AML-193 (cell line): Measurements from ENCODE around the gene LIX1L.

Source experiments
- DNase-seq, 2 experiments: peaks; one replicate each; lab custom pipeline; 2025; lab: John Stamatoyannopoulos, UW

LIX1L gene

DNA sequence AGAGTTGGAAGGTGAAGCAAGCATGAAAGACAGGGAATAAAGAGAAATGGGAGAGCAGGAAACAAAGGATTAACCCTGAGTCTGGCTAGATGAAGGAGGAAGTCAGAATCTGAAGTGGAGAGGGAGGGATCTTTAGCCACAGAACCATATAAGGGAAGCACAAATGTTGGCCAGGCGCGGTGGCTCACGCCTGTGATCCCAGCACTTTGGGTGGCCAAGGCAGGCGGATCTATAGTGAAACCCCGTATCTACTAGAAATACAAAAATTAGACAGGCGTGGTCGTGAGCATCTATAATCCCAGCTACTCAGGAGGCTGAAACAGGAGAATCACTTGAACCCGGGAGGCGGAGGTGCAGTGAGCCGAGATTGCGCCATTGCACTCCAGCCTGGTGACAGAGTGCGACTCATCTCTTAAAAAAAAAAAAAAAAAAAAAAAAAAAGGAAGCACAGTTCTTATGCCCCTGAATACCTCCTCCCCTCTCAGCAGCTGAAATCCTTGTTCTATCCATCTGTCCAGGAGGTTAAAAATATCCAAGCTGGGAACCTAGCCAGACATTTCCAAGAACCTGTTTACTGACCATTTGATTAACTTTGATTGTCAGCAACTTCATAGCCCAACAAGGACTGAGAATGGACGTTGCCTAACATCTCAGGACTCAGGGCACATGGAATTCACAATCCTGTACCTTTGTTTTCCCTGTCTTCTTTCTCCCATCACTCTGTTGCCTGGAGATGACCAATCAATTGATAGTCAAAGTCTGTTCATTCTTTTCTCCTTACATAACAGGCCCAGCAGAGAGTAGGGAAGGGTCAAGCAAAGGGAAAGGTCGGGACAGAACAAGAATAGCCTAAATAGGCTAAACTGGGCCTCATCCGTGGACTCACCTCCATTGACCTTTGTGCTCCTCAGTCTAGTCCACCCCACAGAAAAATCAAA, 28.0 kb upstream of the LIX1L start:
- DNase-seq: peak; percentile 79 to 80

DNA sequence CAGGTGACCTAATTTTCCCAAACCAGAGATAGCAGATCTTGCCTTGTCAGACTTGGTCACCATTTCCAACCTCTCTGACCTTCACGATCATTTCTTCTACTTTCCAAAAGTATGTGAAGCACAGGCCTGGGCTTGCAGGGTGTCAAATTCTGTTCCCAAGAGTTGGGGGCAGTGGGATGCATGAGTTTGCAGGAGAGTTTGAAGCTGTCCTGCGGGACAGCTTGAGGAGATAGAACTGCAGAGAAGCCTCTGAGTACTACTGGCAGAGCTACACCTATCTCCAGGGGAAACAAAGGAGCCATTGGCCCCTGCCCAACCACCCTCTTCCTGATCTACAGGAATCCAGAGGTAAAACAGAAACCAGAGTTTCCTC, 27.3 kb upstream of the LIX1L start:
- no peak for DNase-seq

DNA sequence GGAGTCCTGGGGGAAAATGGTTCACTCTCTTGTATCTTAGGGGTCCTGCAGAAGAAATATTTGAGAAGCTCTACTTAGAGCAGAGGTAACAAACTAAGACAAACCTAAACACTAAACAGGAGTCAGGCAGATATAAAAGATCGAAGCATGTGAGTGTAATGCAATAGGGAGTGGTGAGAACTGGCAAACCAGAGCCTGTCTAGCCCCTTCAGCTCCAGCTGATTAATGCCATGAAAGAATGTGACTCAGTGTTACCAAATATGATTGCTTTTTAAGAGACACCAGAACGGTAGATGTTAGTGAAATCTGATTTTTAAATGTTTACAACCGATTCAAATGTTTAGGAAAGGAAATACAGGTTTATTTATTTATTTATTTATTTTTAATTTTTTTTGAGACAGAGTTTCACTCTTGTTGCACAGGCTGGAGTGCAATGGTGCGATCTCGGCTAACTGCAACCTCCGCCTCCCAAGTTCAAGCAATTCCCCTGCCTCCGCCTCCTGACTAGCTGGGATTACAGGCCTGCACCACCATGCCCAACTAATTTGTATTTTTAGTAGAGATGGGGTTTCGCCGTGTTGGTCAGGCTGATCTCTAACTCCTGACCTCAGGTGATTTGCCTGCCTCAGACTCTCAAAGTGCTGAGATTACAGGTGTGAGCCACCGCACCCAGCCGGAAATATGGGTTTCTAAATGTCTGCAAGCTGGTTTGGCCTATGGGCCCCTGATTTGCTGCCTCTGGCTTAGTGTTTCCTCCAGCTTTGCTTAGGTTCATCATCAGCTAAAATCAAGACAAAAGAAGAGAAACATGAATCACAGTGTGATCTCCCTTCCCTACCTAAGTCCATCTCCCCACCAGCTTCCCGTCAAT, 26.4 kb upstream of the LIX1L start:
- no peak for DNase-seq

DNA sequence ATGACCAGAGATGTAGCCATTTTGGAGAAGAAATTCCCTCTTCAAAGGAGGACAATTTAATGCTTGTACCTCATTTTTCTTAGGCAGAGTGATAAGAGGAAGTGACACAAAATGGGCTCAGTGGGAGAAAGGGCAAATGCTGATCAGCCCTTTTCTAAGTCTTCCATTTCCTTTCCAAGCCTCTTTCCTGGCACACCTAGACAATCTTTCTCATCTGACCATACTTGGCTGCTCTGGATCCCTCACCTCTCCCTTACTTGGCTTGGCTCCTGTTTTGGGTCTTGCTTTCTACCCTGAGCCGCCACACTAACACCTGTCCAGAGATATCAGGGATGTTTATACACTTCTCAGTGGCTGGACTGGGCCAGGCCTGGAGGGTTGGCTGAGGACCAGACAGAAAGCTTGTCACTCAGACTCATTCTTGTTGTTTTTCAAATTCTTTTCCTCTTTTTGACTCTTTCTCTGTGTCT, 25.4 kb upstream of the LIX1L start:
- no peak for DNase-seq

DNA sequence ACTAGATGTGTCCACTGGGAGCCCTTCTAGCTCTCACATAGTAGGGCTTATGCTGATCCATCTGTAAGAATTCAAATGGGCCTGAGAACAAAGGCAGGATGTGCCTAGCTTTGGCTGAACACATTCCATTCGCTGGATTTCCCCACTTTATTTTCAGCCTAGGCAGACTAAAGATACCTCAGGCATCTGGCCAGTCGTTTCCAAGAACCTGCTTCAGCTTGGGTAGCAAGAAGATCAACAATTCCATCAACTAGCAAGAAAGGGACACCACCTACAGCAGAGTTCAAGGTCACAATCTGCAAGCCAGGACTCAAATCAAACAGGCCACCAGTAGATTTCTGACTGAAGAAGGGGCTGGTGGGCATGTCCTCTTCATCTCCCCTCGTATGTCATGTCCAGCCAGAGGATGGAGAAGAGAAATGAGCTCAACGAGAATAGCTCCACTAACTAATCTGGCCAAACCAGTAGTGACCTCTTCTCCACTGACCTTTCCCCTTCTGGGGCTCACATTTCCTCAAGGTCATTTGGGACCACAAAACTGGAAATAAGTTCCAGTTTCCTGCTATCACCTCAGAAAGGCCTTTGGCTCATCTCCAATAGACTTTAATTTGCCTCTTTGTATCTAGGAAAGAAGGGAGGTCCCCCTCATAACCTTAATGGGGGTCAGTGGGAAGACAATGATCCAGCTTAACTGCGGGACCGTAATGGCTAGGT, 24.4 kb upstream of the LIX1L start:
- no peak for DNase-seq

DNA sequence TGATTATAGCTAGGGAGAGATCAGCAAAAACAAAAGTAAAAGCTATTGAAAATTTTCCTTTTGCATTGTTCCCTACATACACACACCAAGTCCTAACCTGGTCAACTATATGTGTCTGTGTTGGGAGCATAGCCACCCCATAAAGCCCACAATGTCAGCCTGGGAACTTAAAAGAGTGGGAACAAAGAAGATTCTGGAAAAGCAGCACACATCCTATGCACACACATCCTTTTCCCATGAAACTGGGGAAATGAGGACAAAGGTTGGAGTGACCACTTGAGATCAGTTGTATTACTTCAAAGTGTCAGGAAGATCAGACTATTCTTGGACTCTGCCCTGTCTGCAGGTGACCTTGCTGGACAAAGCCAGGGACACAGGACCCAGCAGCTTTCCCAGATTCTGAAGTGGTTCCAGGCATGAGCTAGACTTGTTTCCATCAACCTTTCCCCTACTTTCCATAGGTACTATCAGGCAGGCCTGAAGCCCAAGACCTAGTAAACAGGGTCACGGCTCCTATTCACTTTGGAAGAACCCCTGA, 22.7 kb upstream of the LIX1L start:
- no peak for DNase-seq

DNA sequence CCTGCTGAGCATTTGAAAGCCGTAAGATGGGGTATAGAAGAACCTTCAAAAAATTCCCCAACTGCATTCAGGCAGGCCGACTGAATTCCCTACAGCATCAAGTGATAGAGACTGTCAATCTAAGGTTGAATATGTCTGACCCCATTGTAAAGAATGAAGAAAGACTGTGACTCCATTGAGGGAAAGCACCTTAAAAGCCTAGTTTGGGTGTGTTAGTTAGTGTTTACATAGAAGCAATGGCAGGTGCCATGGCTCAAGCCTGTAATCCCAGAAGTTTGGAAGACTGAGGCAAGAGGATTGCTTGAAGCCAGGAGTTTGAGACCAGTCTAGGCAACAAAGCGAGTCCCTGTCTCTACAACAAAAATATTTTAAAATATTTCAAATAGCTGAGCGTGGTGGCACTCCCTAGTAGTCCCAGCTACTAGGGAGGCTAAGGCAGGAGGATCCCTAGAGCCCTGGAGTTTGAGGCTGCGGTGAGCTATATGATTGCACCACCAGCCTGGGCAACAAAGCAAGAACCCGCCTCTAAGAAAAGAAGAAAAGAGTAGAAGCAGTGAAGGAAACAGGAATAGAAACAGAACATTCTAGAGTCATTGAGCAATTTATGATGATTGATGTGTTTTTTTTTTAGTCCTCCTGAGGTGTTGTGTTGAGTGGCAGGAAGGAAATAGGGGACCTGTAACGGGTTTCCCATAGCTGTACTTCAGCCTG, 22.1 kb upstream of the LIX1L start:
- peak; percentile 12 to 21 for DNase-seq

DNA sequence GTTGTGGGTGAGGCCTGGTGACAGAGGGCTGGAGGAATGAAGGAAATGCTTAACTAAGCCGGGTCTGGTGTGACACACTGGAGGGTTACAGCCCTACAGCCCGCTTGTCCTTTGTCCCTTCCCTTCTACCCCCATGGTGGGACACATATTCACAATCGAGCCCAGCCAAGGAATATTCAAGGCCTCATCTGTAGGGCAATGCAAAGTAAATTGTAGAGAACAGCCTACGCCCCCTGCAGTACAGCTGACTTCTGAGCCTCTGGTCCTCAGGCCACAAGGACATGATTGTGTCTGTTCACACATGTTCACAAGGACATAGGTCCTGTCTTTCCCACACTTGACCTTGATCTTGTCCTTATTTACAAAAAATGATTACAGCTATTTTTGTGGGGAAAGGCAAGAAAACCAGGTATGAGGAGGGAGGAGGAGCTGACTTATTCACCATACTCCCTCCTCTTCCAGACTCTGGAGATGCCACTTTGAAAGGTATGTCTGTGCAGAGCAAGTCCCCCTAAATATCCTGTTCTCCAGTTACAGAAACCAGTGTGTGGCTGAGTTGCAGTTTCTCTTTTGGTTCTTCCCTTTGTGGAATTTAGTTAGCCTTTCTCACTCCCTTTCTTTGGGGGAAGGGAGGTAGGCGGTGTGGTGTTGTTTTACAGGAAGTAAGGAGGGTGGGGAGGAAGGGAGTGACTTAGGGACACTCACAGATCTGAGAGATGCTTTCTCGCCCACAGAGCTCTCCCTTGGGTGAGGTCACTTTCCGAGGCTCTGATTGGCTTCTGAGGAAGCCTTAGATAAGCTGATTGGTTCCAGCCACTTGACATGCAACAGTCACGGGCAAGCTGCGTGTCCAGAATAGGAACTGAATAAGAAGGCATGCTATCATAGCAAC, 21.3 kb upstream of the LIX1L start:
- DNase-seq: peak; percentile 96

DNA sequence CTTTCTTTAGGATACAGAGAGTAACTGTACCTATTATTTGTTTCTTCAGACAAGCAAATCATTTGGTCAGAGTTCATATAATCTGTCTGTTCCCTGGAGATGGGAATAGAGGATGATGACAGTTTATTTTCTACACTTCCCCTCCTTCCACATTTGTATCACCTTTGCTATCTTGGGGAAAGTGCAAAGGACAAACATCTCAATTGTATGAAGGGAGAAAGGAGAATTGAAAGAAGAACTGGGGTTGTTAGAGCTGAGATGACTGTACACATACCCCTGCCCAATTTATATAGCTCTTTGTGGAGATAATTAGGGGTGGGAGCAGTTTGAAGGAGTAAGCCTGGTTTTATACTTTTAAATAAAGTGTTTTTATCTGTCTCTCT, 20.6 kb upstream of the LIX1L start:
- no peak for DNase-seq

DNA sequence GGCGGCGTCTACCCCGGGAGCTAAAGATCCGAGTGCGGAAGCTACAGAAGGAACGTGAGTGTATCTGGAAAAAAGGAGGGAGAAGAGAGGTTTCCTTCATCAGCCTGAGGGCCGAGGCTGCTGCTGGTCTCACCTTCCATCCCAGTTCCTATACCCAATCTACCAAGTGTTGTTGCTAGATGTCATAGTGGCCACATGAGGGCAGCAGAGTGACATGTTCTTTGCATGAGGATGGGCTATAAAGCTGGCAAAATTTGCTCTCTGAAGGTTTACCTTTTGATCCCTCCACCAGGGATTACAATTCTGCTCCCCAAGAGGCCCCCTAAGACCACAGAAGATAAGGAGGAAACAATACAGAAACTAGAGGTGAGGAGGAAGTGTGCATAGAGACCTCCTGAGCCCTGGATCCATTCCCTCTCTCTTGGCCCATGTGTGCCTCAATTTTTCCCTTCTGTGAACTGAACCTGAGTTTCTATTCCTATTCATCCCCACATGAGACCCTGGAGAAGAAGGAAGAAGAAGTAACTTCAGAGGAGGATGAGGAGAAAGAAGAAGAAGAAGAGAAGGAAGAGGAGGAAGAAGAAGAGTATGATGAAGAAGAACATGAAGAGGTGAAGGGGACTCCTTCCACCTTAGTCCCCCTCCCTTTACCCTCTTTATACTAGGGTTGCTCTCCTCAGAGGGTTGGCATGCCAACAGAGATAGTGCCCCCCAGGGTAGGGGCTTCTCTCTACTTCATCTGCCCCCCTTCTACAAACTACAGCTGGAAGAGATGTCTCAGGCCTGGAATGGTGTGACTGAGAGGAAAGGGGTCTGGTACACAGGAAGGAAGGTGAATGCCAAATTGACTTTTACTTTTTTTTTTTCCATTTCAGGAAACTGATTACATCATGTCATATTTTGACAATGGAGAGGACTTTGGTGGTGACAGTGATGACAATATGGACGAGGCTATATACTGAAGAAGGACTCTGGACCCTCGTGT, 20.0 kb upstream of the LIX1L start:
- peak; percentile 76 to 79 for DNase-seq

DNA sequence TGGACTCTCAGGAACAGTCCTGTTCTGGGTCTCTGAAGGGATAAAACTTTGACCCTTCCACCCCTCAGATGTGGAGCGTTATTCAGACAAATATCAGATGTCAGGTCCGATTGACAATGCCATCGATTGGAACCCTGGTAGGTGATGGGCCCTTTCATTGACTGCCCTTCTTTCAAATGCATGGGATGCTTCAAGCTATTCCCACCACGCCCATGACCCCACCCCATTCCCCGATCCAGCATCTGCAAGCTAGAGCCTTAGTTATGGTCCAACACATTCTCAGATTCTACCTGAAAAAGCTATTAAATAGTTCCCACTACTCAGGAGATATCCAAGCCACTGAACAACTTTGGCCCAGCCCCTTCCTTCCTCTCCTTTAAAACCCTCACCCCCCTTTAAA, 19.2 kb upstream of the LIX1L start:
- no peak for DNase-seq

DNA sequence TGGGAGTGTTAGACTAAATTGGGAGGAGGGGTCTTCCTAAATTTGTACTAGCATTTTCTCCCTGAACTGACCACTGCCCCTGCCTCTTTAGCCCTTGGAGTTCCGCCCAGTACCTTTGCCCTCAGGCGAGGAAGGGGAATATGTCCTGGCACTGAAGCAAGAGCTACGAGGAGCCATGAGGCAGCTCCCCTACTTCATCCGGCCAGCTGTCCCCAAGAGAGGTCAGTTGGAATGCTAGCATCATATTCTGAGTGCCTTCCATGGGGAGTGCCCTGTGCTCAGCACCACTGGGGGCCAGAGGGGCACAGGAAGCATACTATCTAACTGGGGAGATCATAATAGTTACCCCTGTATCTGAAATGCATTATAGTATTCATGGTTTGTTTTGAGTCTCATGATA, 17.4 kb upstream of the LIX1L start:
- DNase-seq: no peak

DNA sequence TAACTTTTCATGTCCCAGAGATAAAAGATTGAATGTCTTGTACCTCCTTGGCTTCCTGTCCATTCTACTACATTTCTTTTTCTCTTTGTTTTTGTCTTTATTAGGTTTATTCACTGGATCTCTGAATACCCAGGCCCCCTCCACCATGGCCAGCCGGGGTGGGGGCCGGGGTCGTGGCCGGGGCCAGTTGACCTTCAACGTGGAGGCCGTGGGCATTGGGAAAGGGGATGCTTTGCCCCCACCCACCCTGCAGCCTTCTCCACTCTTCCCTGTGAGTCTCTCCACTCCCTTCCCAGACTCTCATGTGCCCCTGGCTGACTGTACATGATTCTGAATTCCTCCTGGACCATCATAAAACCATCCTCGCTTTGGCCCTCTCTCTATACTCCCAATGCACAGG, 16.9 kb upstream of the LIX1L start:
- no peak for DNase-seq

DNA sequence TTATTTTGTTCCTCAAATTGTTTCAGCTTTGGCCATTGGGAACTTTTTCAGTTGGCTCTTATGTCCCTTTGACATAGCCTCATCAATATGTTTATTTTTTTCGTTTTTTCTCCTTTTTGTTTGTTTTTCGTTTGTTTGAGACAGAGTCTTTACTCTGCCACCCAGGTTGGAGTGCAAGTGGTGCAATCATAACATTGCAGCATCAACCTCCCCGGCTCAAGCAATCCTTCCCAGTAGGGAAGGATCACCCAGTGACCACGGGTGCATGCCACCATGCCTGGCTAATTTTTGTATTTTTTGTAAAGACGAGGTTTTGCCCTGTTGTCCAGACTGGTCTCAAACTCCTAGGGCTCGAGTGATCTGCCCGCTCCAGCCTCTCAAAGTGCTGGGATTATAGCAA, 14.8 kb upstream of the LIX1L start:
- no peak for DNase-seq

DNA sequence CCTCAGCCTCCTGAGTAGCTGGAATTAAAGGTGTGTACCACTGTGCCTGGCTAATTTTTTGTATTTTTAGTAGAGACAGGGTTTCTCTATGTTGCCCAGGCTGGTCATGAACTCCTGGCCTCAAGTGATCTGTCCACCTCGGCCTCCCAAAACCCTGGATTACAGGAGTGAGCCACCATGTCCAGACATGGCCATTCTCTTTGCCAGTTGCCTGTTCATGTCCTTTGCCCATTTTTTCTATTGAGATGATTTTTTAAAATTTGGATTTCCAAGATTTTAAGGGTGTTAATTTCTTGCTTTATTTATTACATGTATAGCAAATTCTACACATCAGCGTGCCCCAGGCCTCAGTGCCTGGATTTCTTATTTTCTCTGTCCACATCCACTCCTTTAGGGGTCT, 9.5 kb upstream of the LIX1L start:
- no peak for DNase-seq

DNA sequence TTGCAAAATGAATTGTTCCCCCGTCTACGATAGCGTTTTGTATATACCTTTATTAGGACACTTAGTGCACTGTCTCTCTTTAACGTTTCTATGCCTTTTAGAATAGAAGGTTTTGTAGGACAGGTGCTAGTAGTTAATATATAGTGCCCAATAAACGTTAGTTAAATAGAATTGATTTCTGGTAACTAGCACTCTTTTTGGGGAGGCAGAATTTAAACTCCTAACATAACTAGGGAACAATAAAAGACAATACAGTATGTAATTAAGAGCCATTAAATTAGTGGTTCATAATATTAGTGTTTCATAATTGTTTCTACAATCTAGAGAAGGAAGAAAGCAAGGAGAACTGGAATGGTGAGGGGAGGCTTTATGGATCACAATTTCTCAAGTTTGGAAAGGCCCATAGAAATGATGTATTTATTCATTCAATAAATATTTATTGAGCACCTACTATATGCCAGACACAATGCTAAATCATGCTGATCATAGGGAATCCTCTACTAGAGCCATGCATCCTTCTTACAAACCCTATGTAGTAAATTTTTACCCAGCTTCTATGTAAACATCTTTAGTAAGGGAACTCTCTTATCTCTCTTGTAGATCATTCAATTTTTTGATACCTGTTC, 7.4 kb upstream of the LIX1L start:
- DNase-seq: no peak

DNA sequence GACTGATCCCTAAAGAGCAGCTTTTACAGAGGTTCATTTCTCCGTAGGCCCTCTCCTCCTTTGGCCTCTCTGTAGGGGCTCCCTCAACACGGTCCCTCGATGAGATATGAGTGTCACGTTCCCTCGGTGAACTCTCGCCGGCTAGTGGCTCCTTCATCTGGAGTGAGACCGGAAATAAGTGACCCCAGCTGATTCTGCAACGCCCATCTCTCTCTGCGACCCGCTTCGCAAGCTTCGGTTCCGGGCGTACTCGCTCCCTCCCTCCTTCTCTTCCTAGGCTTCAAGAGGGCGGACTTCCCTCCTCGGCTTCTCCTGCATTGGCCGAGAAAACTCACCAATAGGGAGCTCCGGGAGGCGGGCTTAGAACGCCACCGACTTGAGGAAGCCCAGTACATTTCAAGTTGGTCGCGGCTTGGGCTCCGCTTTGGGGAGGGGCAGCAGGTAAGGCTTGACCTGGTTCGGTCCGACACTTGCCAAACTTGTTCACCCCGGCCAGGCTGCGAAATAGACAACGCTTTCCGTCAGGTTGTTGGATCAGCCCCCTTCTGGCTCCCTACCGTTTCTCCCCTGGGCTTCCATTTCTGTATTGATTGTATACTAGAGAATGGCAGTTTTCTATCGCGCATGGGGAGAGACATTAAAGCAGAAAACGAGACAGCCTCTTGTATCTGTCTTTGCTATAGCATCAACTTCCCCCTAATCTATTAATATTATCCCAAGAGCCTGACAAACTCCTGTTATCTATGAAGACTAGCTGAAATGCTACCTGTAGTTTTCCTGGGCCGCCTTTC, 6.7 kb upstream of the LIX1L start, which contains the start of the genes ANKRD34A and POLR3GL:
Gene ANKRD34A (minus strand): TSS at position 248 of the 791 bp plus-strand sequence. CDS start 2,816 bp downstream, outside the sequence.
Gene POLR3GL (plus strand): TSS at position 363 of the 791 bp plus-strand sequence. CDS start 10,176 bp downstream, outside the sequence.
- peak; percentile 84 to 91 for DNase-seq
